T-cell (primary cell): Measurements from ENCODE around the gene CLSTN2. TPM values are rescaled to one million over a fixed set of nuclear protein-coding genes. Genes with fewer than 3 reads are reported as not detected.
A peak's percentile ranks its signal among the peaks of the same experiment; 100 is the strongest.

Experiments
- ATAC-seq, 4 experiments: fragments of 200-7000 bp in 3 of 4; fragments of 150-1000 bp in 1 of 4; cut with Tn5 transposase; replicated peaks in 1 of 4; 1 replicate in 3 of 4; 2 replicates in 1 of 4; pipeline ENCODE4 v1.10.0; 2021; ENCODE audit warnings: moderate library complexity in 3 of 4, mild to moderate bottlenecking in 2 of 4, moderate number of reproducible peaks in 1 of 4
- CTCF ChIA-PET, 2 donors: fragments of 300-600 bp; sonication (Branson Sonifier 250); formaldehyde crosslinking; loops; one replicate each; lab custom pipeline; 2022; ENCODE audit warnings: antibody characterized with exemption in 2 of 2; lab: Charles Lee
- POLR2A ChIA-PET, 2 donors: fragments of 300-600 bp; sonication (Branson Sonifier 250); formaldehyde crosslinking; loops; one replicate each; lab custom pipeline; 2022; ENCODE audit warnings: antibody characterized with exemption in 2 of 2; lab: Charles Lee
- DNase-seq, 35 experiments: peaks; one replicate each; pipeline versions ENCODE4 v3.0.0 to v3.0.0-alpha.2; 2013 to 2023
- H3K27ac ChIP-seq: one replicate; pipeline ENCODE4 v1.5.1; 2013; ENCODE audit warnings: low read length
- H3K27me3 ChIP-seq, 2 experiments: replicated peaks in 1 of 2; 1 replicate in 1 of 2; 2 replicates in 1 of 2; pipeline versions ENCODE4 v1.6.1 to v1.7.0; 2013; ENCODE audit warnings: low read length in 1 of 2, mixed read lengths in 1 of 2; ENCODE audit not compliant: control insufficient read depth in 2 of 2, insufficient read depth in 2 of 2; ENCODE audit errors: extremely low read depth in 1 of 2
- H3K36me3 ChIP-seq, 2 donors: 1 replicate in 1 of 2; 2 replicates in 1 of 2; pipeline versions ENCODE4 v1.6.1 to v1.7.0; 2013; ENCODE audit warnings: low read length in 1 of 2; ENCODE audit not compliant: control insufficient read depth in 2 of 2, insufficient read depth in 1 of 2; ENCODE audit errors: extremely low read depth in 1 of 2
- H3K4me1 ChIP-seq, 2 experiments: 1 replicate in 1 of 2; 2 replicates in 1 of 2; pipeline versions ENCODE4 v1.6.1 to v1.7.0; 2013; ENCODE audit warnings: low read length in 2 of 2, mixed read lengths in 1 of 2; ENCODE audit not compliant: insufficient read depth in 2 of 2, control insufficient read depth in 1 of 2; ENCODE audit errors: extremely low read depth in 1 of 2
- H3K4me3 ChIP-seq, 2 donors: 1 replicate in 1 of 2; 2 replicates in 1 of 2; pipeline versions ENCODE4 v1.5.1 to v1.7.0; 2013; ENCODE audit warnings: mild to moderate bottlenecking in 2 of 2, low read length in 1 of 2, moderate library complexity in 1 of 2; ENCODE audit not compliant: control insufficient read depth in 1 of 2; ENCODE audit errors: extremely low read depth in 1 of 2
- H3K9me3 ChIP-seq: 2 replicates; pipeline ENCODE4 v1.7.0; 2013
- H3K27ac Mint-ChIP-seq, 2 donors: one replicate each; pipeline ENCODE4 v1.8.0; 2020 to 2021; ENCODE audit warnings: mild to moderate bottlenecking in 2 of 2, mixed read lengths in 2 of 2
- H3K27me3 Mint-ChIP-seq, 2 donors: one replicate each; pipeline ENCODE4 v1.8.0; 2021 to 2022; ENCODE audit warnings: mixed read lengths in 2 of 2
- H3K36me3 Mint-ChIP-seq: one replicate; pipeline ENCODE4 v1.8.0; 2021; ENCODE audit warnings: mixed read lengths
- H3K4me1 Mint-ChIP-seq, 3 donors: one replicate each; pipeline ENCODE4 v1.8.0; 2020 to 2022; ENCODE audit warnings: mixed read lengths in 3 of 3, mild to moderate bottlenecking in 1 of 3
- H3K4me3 Mint-ChIP-seq, 3 donors: one replicate each; pipeline ENCODE4 v1.8.0; 2020 to 2022; ENCODE audit warnings: mild to moderate bottlenecking in 3 of 3, mixed read lengths in 3 of 3, moderate library complexity in 3 of 3
- H3K9me3 Mint-ChIP-seq, 3 donors: one replicate each; pipeline ENCODE4 v1.8.0; 2020 to 2022; ENCODE audit warnings: mixed read lengths in 3 of 3
- WGBS: methylation state at CpG from one replicate; pipeline ENCODE4 v1.1.5; 2013; ENCODE audit warnings: missing lambda C conversion rate; ENCODE audit not compliant: insufficient coverage; 5-methylcytosine and 5-hydroxymethylcytosine counted together
- total RNA-seq, 35 experiments: library from RNA in 6 of 35; stranded (reverse) in 6 of 35; fragments of 120-200 nt in 1 of 35; gene quantifications; one replicate each; pipeline versions ENCODE4 v1.2.1 to v1.2.4 and lab custom pipeline; 2013 to 2026

The CLSTN2 gene
- total RNA-seq, 5 donors from 2014 or later (not counting 1 experiment from before 2014, with no cell fraction given) = under 0.01 to 0.12 (median 0.03) TPM; not detected in 2

DNA sequence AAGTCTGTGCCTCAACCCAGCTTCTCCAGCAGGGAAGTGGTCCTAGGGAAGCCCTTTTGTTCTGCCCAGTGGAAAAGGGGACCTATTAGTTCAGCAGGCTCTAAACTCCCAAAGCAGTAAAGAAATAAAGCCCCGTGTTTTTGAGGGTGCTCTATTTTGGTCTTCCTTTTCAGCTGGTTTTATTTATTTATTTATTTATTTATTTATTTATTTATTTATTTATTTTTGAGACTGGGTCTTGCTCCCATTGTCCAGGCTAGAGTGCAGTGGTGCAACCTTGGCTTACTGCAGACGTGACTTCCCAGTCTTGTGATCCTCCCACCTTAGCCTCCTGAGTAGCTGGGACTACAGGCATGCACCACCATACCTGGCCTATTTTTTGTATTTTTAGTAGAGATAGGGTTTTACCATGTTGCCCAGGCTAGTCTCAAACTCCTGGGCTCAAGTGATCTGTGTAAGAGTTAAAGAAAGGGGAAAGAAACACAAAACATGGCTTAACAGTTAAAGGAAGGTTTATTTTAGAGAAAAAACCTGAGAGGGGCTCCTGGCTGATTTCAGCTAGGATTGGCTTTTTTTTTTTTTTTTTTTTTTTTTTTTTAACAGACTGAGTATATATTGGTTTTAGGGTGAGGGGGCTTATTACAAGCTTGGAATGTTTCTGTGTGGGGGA is 154.6 kb downstream of the CLSTN2 start:
- no peak for DNase-seq
- H3K4me3 ChIP-seq = no peak overlapping the region
- Mint-ChIP-seq H3K27ac (no peak overlapping the region), H3K9me3 (peaks cover 0 to 5% (median 0%) of the 10 kb centered on the region in 3 donors), H3K4me3 (no peak overlapping the region), H3K27me3 (peaks cover 0 to 20% of the 10 kb centered on the region in 2 donors), H3K36me3 (no peaks in the 10 kb centered on the region), H3K4me1 (no peaks in the 10 kb centered on the region)
- no peak overlapping the region for H3K27ac ChIP-seq
- no peak for ATAC-seq
- ChIA-PET POLR2A (no interaction called here), CTCF (no interaction called here)
- WGBS = no CpG with 5 or more reads among the region's 2 CpGs
- no peaks in the 10 kb centered on the region for H3K9me3 ChIP-seq
- H3K27me3 ChIP-seq = peaks cover 0 to 5% of the 10 kb centered on the region in 2 experiments
- no peaks in the 10 kb centered on the region for H3K36me3 ChIP-seq
- no peaks in the 10 kb centered on the region for H3K4me1 ChIP-seq

DNA sequence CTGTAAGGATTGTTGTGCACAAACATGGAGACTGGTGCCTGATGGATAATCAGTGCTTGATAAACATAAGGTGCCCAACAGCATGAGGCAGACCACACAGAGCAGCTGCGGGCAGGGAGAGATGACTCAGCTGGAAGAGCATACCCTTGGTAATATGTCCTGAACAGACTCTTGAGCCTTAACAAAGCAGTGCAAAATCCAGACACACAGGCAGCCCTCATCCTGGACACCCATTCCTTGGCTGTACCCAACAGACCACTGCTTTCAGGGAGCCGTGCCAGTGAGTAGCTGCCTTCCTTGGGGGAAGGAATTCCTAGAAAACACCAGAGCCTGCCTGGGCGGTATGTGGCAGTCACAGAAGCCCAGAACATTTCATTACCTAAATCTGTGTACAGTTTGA is 156.2 kb downstream of the CLSTN2 start:
- POLR2A ChIA-PET = no interaction called here
- no peak for DNase-seq

DNA sequence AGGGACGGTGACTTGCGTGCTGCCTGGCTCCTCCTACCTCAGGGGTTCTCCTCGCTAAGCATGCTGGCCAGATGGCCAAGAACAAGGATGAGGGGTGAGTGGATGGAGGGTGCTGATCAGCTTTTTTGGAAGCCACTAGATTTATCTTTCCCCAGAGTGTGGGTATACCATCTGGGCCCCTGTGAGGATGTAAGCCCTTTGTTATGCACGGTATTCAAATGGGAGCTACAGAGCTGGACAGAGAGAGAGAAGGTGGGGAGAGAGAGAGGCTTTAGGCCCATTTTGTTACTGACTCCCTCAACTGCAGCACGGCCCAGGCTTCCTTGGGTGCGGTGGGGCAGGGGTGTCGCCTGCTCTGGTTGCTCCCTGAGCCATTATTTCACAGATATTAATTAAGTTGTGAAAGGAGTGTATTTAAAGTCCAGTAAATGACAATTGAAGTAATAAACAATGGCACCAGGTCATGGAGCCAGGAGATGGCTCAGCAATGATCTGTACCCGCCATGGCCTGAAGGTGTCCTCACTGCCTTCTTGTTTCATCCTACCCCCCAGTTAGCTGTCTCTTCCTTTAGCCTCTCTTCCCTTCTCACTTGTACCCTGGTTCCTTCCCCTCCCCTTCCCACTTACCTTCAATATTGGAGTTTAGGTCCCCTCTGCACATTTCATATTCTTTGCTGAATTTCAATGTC is 158.0 kb downstream of the CLSTN2 start:
- H3K9me3 Mint-ChIP-seq = peaks cover 0 to 5% (median 0%) of the 10 kb centered on the region in 3 donors
- H3K27ac Mint-ChIP-seq = no peak overlapping the region
- H3K4me1 Mint-ChIP-seq = no peaks in the 10 kb centered on the region
- Histone ChIP-seq H3K9me3 (no peaks in the 10 kb centered on the region), H3K4me3 (no peak overlapping the region), H3K4me1 (no peaks in the 10 kb centered on the region), H3K27ac (no peak overlapping the region), H3K36me3 (no peaks in the 10 kb centered on the region), H3K27me3 (peaks cover 0 to 5% of the 10 kb centered on the region in 2 experiments)
- 83% methylated on average over 3 of the region's 8 CpGs for WGBS
- no peaks in the 10 kb centered on the region for H3K36me3 Mint-ChIP-seq
- POLR2A ChIA-PET = no interaction called here
- DNase-seq = no peak
- CTCF ChIA-PET = no interaction called here
- ATAC-seq = peak in 1 of 4 experiments; percentile 13
- H3K4me3 Mint-ChIP-seq = no peak overlapping the region
- H3K27me3 Mint-ChIP-seq = peaks cover 0 to 15% of the 10 kb centered on the region in 2 donors

More for the DNA sequence above, 156.2 kb downstream of the CLSTN2 start:
- H3K9me3 ChIP-seq = no peaks in the 10 kb centered on the region
- H3K4me1 ChIP-seq = no peaks in the 10 kb centered on the region
- peaks cover 0 to 20% of the 10 kb centered on the region in 2 donors for H3K27me3 Mint-ChIP-seq
- no peak for ATAC-seq
- no peak overlapping the region for H3K27ac Mint-ChIP-seq
- H3K4me3 Mint-ChIP-seq = no peak overlapping the region
- H3K27me3 ChIP-seq = peaks cover 0 to 5% of the 10 kb centered on the region in 2 experiments
- H3K9me3 Mint-ChIP-seq = peaks cover 0 to 5% (median 0%) of the 10 kb centered on the region in 3 donors
- no peaks in the 10 kb centered on the region for H3K36me3 Mint-ChIP-seq
- no peak overlapping the region for H3K27ac ChIP-seq
- no peak overlapping the region for H3K4me3 ChIP-seq
- CTCF ChIA-PET = no interaction called here
- H3K4me1 Mint-ChIP-seq = no peaks in the 10 kb centered on the region
- H3K36me3 ChIP-seq = no peaks in the 10 kb centered on the region
- no CpG with 5 or more reads among the region's 3 CpGs for WGBS

DNA sequence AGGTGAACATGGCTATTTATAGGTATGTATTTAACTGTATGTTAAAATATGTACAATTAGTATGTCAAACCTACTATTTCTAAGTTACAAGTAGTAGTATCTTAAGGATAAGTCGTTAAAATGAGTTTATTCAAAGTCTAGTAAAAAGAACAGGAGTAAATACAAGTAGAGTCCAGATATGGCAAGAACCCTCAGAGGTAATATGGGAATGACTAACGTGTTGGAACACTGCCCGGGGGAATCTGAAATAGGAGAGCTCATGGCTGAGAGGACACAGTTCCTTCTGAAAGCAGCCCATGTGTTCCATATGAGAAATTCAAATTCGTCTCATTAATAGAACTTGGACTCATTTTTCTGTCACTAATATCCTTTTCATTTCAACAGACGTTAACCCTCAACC is 158.8 kb downstream of the CLSTN2 start:
- Histone ChIP-seq H3K4me1 (no peaks in the 10 kb centered on the region), H3K27me3 (peaks cover 0 to 5% of the 10 kb centered on the region in 2 experiments), H3K4me3 (no peak overlapping the region), H3K27ac (no peak overlapping the region), H3K36me3 (no peaks in the 10 kb centered on the region), H3K9me3 (no peaks in the 10 kb centered on the region)
- Mint-ChIP-seq H3K4me3 (no peak overlapping the region), H3K36me3 (no peaks in the 10 kb centered on the region), H3K27me3 (peaks cover 0 to 15% of the 10 kb centered on the region in 2 donors), H3K27ac (no peak overlapping the region), H3K4me1 (no peaks in the 10 kb centered on the region), H3K9me3 (peaks cover 0 to 5% (median 0%) of the 10 kb centered on the region in 3 donors)
- POLR2A ChIA-PET = no interaction called here
- DNase-seq (no peak), ATAC-seq (no peak)
- CTCF ChIA-PET = no interaction called here
- no CpG with 5 or more reads among the region's 5 CpGs for WGBS

DNA sequence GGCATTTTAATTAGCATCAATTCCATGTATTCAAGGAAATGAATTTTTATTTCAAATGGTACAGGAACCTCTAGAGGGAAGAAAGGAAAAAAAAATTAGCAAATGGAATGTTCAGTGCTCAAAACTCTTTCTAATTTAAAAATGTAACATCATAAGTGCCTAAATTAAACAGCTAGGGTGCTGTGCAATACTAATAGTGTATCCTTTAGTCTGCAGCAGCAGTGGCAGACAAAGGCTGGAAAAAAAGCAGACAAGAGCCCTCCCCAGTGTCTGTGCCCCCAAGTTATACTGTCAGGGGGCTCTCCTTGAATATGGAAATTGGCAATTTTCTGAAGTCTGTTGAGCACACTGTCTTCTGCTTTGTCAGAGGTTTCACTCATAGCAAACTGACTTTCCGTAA is 159.5 kb downstream of the CLSTN2 start:
- ChIA-PET POLR2A (no interaction called here), CTCF (no interaction called here)
- Mint-ChIP-seq H3K27ac (no peak overlapping the region), H3K4me1 (no peaks in the 10 kb centered on the region), H3K4me3 (no peak overlapping the region), H3K27me3 (peaks cover 0 to 15% of the 10 kb centered on the region in 2 donors), H3K9me3 (peaks cover 0 to 5% (median 0%) of the 10 kb centered on the region in 3 donors), H3K36me3 (no peaks in the 10 kb centered on the region)
- no peak overlapping the region for H3K4me3 ChIP-seq
- H3K27ac ChIP-seq = no peak overlapping the region
- H3K27me3 ChIP-seq = peaks cover 0 to 5% of the 10 kb centered on the region in 2 experiments
- 93% methylated on average over 1 of the region's 1 CpG for WGBS
- DNase-seq (no peak), ATAC-seq (no peak)
- no peaks in the 10 kb centered on the region for H3K36me3 ChIP-seq
- no peaks in the 10 kb centered on the region for H3K4me1 ChIP-seq
- no peaks in the 10 kb centered on the region for H3K9me3 ChIP-seq

DNA sequence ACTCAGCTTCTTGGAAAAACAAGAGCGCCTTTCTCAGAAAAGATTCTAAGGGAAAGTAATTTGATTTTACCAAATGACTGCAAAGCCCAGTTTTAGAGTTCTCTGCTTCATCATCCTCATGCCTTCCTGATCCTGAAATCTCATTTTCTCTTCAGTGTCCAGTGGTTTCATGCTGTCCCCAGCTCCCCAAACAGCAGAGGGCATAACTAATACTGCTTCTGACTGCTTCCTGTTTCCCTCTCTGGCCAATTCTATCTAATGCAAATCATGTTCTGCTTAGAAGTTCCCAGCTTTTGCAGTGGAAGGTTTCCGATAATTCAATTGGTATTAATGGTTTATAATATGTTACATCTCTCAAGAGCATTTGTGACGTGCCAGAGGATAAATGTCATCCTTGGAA is 161.1 kb downstream of the CLSTN2 start:
- ATAC-seq (no peak), DNase-seq (no peak)
- H3K36me3 ChIP-seq = no peaks in the 10 kb centered on the region
- H3K9me3 ChIP-seq = no peaks in the 10 kb centered on the region
- H3K4me3 ChIP-seq = no peak overlapping the region
- Mint-ChIP-seq H3K4me1 (no peaks in the 10 kb centered on the region), H3K27ac (no peak overlapping the region), H3K36me3 (no peaks in the 10 kb centered on the region), H3K4me3 (no peak overlapping the region), H3K27me3 (peaks cover 0 to 17% of the 10 kb centered on the region in 2 donors), H3K9me3 (peaks cover 0 to 6% (median 0%) of the 10 kb centered on the region in 3 donors)
- no peak overlapping the region for H3K27ac ChIP-seq
- H3K27me3 ChIP-seq = peaks cover 0 to 5% of the 10 kb centered on the region in 2 experiments
- no CpG with 5 or more reads among the region's 3 CpGs for WGBS
- ChIA-PET POLR2A (no interaction called here), CTCF (no interaction called here)
- no peaks in the 10 kb centered on the region for H3K4me1 ChIP-seq
